A549 (cell line): ENCODE results near the gene RUNX1. TPM values are rescaled to one million over a fixed set of nuclear protein-coding genes. Genes with fewer than 3 reads are reported as not detected.
A peak's percentile ranks its signal among the peaks of the same experiment; 100 is the strongest.

Source experiments
- ATAC-seq, 2 experiments: fragments of 200-7000 bp in 1 of 2; fragments of >200 bp in 1 of 2; cut with Nextera tagmentation in 1 of 2; cut with Tn5 transposase in 1 of 2; 3 replicates each; pipeline versions ENCODE4 v1.8.0 to v1.9.1; 2018 to 2020; ENCODE audit warnings: mild to moderate bottlenecking in 1 of 2, moderate library complexity in 1 of 2
- CTCF ChIA-PET: fragments of 300-600 bp; sonication (Branson Sonifier 250); formaldehyde crosslinking; extraction: SDS; loops from one replicate; lab custom pipeline; 2021; ENCODE audit warnings: antibody characterized with exemption, inconsistent platforms; lab: Yijun Ruan, JAX
- POLR2A ChIA-PET: fragments of 350-600 bp; formaldehyde crosslinking; extraction: SDS; loops from one replicate; lab custom pipeline; 2021; ENCODE audit warnings: antibody characterized with exemption, inconsistent platforms; lab: Yijun Ruan, JAX
- DNase-seq, 2 experiments: peaks; one replicate each; pipeline versions ENCODE4 v3.0.0 to v3.0.0-alpha.2; 2011 to 2016; ENCODE audit warnings: low read depth in 1 of 2, low spot score in 1 of 2
- FAIRE-seq: peaks from 2 replicates; lab custom pipeline; 2011; peaks lifted over from hg19 to GRCh38; lab: Jason Lieb, UNC
- H3K27ac ChIP-seq, 2 experiments: fragments of >200 bp; sonication (Bioruptor Twin); formaldehyde crosslinking; 3 replicates each; pipeline ENCODE4 v1.5.1; 2016 to 2017
- H3K4me1 ChIP-seq: fragments of >200 bp; sonication (Bioruptor Twin); formaldehyde crosslinking; 3 replicates; pipeline ENCODE4 v1.6.1; 2016
- H3K4me2 ChIP-seq: fragments of >200 bp; sonication (Bioruptor Twin); formaldehyde crosslinking; 3 replicates; pipeline ENCODE4 v1.6.1; 2016
- H3K4me3 ChIP-seq: fragments of >200 bp; sonication (Bioruptor Twin); formaldehyde crosslinking; 3 replicates; pipeline ENCODE4 v1.5.1; 2016
- H3K9me3 ChIP-seq: fragments of >200 bp; sonication (Bioruptor Twin); formaldehyde crosslinking; 3 replicates; pipeline ENCODE4 v1.6.1; 2016
- CBX8 ChIP-seq: fragments of 200-600 bp; sonication (generic); IDR thresholded peaks from 2 replicates; pipeline ENCODE4 v1.6.1; 2016
- CHD4 ChIP-seq: fragments of 200-600 bp; sonication (generic); IDR thresholded peaks from 2 replicates; pipeline ENCODE4 v1.6.1; 2016; ENCODE audit warnings: antibody characterized with exemption, mild to moderate bottlenecking, borderline replicate concordance
- EHF ChIP-seq: fragments of 250-450 bp; sonication (Bioruptor Pico); IDR thresholded peaks from 2 replicates; pipeline ENCODE4 v1.5.0; 2020; ENCODE audit warnings: mild to moderate bottlenecking
- ESRRA ChIP-seq: fragments of 150-350 bp; IDR thresholded peaks from 2 replicates; pipeline ENCODE4 v1.6.1; 2014; ENCODE audit warnings: mild to moderate bottlenecking, low read length, borderline replicate concordance
- FOSB ChIP-seq: fragments of 250-450 bp; sonication (Bioruptor Pico); IDR thresholded peaks from 2 replicates; pipeline ENCODE4 v1.5.0; 2020; ENCODE audit warnings: mild to moderate bottlenecking, moderate library complexity
- FOSL2 ChIP-seq, 2 experiments: fragments of 450-650 bp in 1 of 2; fragments of >200 bp in 1 of 2; sonication (Bioruptor Twin) in 1 of 2; formaldehyde crosslinking; IDR thresholded peaks; 2 replicates each; pipeline versions ENCODE4 v1.5.0 to v1.6.1; 2016 to 2020; ENCODE audit warnings: mild to moderate bottlenecking in 1 of 2, moderate library complexity in 1 of 2
- FOXS1 ChIP-seq: fragments of 250-450 bp; sonication (Bioruptor Pico); IDR thresholded peaks from 2 replicates; pipeline ENCODE4 v1.5.0; 2020; ENCODE audit warnings: mild to moderate bottlenecking, moderate library complexity
- GATA3 ChIP-seq: IDR thresholded peaks from 2 replicates; pipeline ENCODE4 v1.6.1; 2012; ENCODE audit warnings: borderline replicate concordance
- HOXB5 ChIP-seq: fragments of 250-450 bp; sonication (Bioruptor Pico); IDR thresholded peaks from 2 replicates; pipeline ENCODE4 v1.5.0; 2020; ENCODE audit warnings: mild to moderate bottlenecking, moderate library complexity
- JUN ChIP-seq, 2 experiments: fragments of >200 bp; sonication (Bioruptor Twin); formaldehyde crosslinking; IDR thresholded peaks; 2 replicates in 1 of 2; 3 replicates in 1 of 2; pipeline ENCODE4 v1.6.1; 2016 to 2017
- JUNB ChIP-seq: fragments of >200 bp; sonication (Bioruptor Twin); formaldehyde crosslinking; IDR thresholded peaks from 2 replicates; pipeline ENCODE4 v1.6.1; 2016
- KDM5A ChIP-seq: fragments of 200-600 bp; sonication (generic); IDR thresholded peaks from 2 replicates; pipeline ENCODE4 v1.6.1; 2016; ENCODE audit warnings: antibody characterized with exemption, mild to moderate bottlenecking
- MAFK ChIP-seq: fragments of 450-650 bp; IDR thresholded peaks from 2 replicates; pipeline ENCODE4 v1.6.1; 2014; ENCODE audit not compliant: partially characterized antibody
- NPAS2 ChIP-seq: fragments of 250-450 bp; sonication (Bioruptor Pico); IDR thresholded peaks from 2 replicates; pipeline ENCODE4 v1.8.0; 2022; ENCODE audit warnings: mild to moderate bottlenecking, moderate library complexity, borderline replicate concordance
- PBX3 ChIP-seq: IDR thresholded peaks from 2 replicates; pipeline ENCODE4 v1.6.1; 2012
- PHF8 ChIP-seq: fragments of 200-600 bp; sonication (generic); IDR thresholded peaks from 2 replicates; pipeline ENCODE4 v1.6.1; 2016; ENCODE audit warnings: low read depth, mild to moderate bottlenecking, antibody characterized with exemption, moderate library complexity, borderline replicate concordance
- RARB ChIP-seq: fragments of 250-450 bp; sonication (Bioruptor Pico); IDR thresholded peaks from 2 replicates; pipeline ENCODE4 v1.8.0; 2021; ENCODE audit warnings: mild to moderate bottlenecking, moderate library complexity
- RCOR1 ChIP-seq: fragments of 150-350 bp; IDR thresholded peaks from 2 replicates; pipeline ENCODE4 v1.6.1; 2014; ENCODE audit warnings: antibody characterized with exemption, low read length, low read depth
- RFX5 ChIP-seq: fragments of 450-650 bp; IDR thresholded peaks from 2 replicates; pipeline ENCODE4 v1.7.1; 2014; ENCODE audit warnings: antibody characterized with exemption, mild to moderate bottlenecking, moderate library complexity
- RNF2 ChIP-seq: fragments of 200-600 bp; sonication (generic); IDR thresholded peaks from 2 replicates; pipeline ENCODE4 v1.6.1; 2016; ENCODE audit warnings: low read depth, mild to moderate bottlenecking, antibody characterized with exemption, moderate library complexity, borderline replicate concordance
- TFCP2L1 ChIP-seq: fragments of 250-450 bp; sonication (Bioruptor Pico); IDR thresholded peaks from 2 replicates; pipeline ENCODE4 v1.5.0; 2021; ENCODE audit warnings: mild to moderate bottlenecking
- ZC3H11A ChIP-seq: fragments of 450-650 bp; IDR thresholded peaks from 2 replicates; pipeline ENCODE4 v1.6.1; 2014; ENCODE audit warnings: antibody characterized with exemption, mild to moderate bottlenecking
- ZFP36 ChIP-seq: fragments of 450-650 bp; IDR thresholded peaks from 2 replicates; pipeline ENCODE4 v1.6.1; 2014; ENCODE audit warnings: borderline replicate concordance; ENCODE audit not compliant: partially characterized antibody
- WGBS: methylation state at CpG from one replicate; pipeline ENCODE4 v1.1.6; 2017; ENCODE audit errors: missing lambda C conversion rate; 5-methylcytosine and 5-hydroxymethylcytosine counted together
- polyA plus RNA-seq, 4 experiments: library from polyadenylated mRNA; depleted of rRNA in 3 of 4; stranded (reverse); fragments of >200 nt; fragmentation: RNase III in 1 of 4; extraction: RNeasy Plus Mini Kit Qiagen cat#74134 plus additional on column Dnase treatment in 1 of 4; gene quantifications; 2 replicates in 3 of 4; 3 replicates in 1 of 4; pipeline ENCODE4 v1.2.3, GENCODE V29; 2011 to 2017
- TF ChIP-seq, protein P1 (sequence below): IDR thresholded peaks from 2 replicates; pipeline ENCODE4 v1.6.1; 2012; ENCODE audit warnings: low read depth, borderline replicate concordance
- TF ChIP-seq, protein P2 (sequence below): fragments of 450-650 bp; IDR thresholded peaks from 2 replicates; pipeline ENCODE4 v1.6.1; 2014; ENCODE audit warnings: antibody characterized with exemption
- TF ChIP-seq, protein P3 (sequence below): fragments of >200 bp; sonication (Bioruptor Twin); formaldehyde crosslinking; IDR thresholded peaks from 2 replicates; pipeline ENCODE4 v1.6.1; 2016

RUNX1 gene
- polyA plus RNA-seq, 2 of the 4 experiments (the other 2 are of a cell fraction), result 5.5 TPM

GRCh38 chr21:34834290-34834689 is 214.8 kb downstream of the RUNX1 start (continued):
- no peak for TF ChIP-seq FOXS1 (CRISPR knock-in tag)

- no peak overlapping the region for H3K4me3 ChIP-seq
- H3K4me1 ChIP-seq, result peaks cover 27% of the 10 kb centered on the region
- no peak for TF ChIP-seq PHF8
- TF ChIP-seq, all 56 proteins: peak for 0
- H3K27ac ChIP-seq, result peak overlapping the region in 1 of 2 experiments; percentile 90; a peak in 2 of 6 replicates
- FAIRE-seq (no peak), DNase-seq (no peak), ATAC-seq (no peak)
- H3K4me2 ChIP-seq, result no peak overlapping the region
- H3K9me3 ChIP-seq, result no peaks in the 10 kb centered on the region
- ChIA-PET POLR2A (no interaction called here), CTCF (interaction anchor here (0.5 to 1.8 kb wide), 3 partner anchors 26 to 88 kb away, joined by 3 to 8 read pairs (median 3); no protein-coding TSS in a partner anchor)
- WGBS, result 94% methylated on average over 5 of the region's 5 CpGs
Measured at GRCh38 chr21:34833465-34833864, 215.6 kb downstream of the RUNX1 start.

GRCh38 chr21:34830386-34831170 is 218.5 kb downstream of the RUNX1 start:
- peaks cover 12% of the 10 kb centered on the region for H3K4me1 ChIP-seq
- no peak for DNase-seq
- ChIA-PET CTCF (no interaction called here), POLR2A (no interaction called here)
- no peak overlapping the region for H3K4me2 ChIP-seq
- no peak for FAIRE-seq
- no peak overlapping the region for H3K4me3 ChIP-seq
- ATAC-seq, result no peak
- H3K9me3 ChIP-seq, result no peaks in the 10 kb centered on the region
- H3K27ac ChIP-seq, result no peak overlapping the region
- 87% methylated on average over 12 of the region's 12 CpGs for WGBS
- TF ChIP-seq MAFK, result no peak
- TF ChIP-seq NPAS2, result no peak
- TF ChIP-seq GATA3, result no peak

DNA sequence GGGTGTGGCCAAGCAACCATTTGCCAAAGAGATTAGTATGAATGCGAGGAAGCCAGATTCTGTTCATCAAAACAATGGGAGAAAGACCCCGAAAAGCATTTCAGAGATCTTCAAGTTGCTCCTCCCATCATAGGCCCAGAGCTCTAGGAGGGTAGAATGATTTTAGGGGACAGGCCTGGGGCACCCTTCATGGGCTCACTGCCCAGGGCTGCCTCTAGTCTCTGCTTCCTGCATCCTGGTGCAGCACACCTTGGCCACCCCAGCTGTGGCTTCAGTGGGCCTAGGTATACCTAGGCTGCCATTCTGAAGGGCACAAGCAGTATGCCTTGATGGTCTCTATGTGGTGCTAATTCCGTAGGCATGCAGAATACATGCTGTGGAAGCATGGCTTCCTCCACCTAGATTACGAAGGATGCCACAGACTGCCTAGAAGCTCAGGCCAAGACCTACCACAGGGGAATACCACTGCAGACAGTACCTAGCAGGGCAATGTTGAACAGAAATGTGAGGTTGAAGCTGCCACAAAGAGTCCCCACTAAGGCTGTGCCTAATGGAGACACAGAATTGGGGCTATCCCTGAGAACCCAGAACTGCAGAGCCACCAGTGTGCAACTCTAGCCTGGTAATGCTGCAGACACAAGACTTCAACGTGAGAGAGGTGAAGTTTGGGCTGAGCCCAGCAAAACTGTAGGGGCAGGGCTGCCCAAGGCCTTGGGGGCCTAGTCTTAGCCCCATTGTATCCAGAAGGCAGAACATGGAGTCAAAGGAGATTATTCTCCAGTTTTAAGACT is 221.5 kb downstream of the RUNX1 start:
- Histone ChIP-seq H3K4me1 (no peaks in the 10 kb centered on the region), H3K9me3 (no peaks in the 10 kb centered on the region)
- 84% methylated on average over 4 of the region's 5 CpGs for WGBS
- POLR2A ChIA-PET, result no interaction called here
- DNase-seq, result no peak
- TF ChIP-seq HOXB5 (CRISPR knock-in tag), result no peak
- no peak for TF ChIP-seq RFX5
- TF ChIP-seq KDM5A, result no peak
- TF ChIP-seq NPAS2, result no peak
- no peak for TF ChIP-seq EHF (CRISPR knock-in tag)
- TF ChIP-seq, protein P1, sequence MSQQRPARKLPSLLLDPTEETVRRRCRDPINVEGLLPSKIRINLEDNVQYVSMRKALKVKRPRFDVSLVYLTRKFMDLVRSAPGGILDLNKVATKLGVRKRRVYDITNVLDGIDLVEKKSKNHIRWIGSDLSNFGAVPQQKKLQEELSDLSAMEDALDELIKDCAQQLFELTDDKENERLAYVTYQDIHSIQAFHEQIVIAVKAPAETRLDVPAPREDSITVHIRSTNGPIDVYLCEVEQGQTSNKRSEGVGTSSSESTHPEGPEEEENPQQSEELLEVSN, result no peak
- TF ChIP-seq CBX8, result no peak
- TF ChIP-seq FOXS1 (CRISPR knock-in tag), result no peak
- no peak for TF ChIP-seq CHD4
- TF ChIP-seq, protein P2, sequence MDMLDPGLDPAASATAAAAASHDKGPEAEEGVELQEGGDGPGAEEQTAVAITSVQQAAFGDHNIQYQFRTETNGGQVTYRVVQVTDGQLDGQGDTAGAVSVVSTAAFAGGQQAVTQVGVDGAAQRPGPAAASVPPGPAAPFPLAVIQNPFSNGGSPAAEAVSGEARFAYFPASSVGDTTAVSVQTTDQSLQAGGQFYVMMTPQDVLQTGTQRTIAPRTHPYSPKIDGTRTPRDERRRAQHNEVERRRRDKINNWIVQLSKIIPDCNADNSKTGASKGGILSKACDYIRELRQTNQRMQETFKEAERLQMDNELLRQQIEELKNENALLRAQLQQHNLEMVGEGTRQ, result no peak
- TF ChIP-seq, all 56 proteins: peak for 0
- FAIRE-seq, result no peak
- Histone ChIP-seq H3K4me3 (no peak overlapping the region), H3K4me2 (no peak overlapping the region), H3K27ac (no peak overlapping the region)
- CTCF ChIA-PET, result no interaction called here
- no peak for ATAC-seq

DNA sequence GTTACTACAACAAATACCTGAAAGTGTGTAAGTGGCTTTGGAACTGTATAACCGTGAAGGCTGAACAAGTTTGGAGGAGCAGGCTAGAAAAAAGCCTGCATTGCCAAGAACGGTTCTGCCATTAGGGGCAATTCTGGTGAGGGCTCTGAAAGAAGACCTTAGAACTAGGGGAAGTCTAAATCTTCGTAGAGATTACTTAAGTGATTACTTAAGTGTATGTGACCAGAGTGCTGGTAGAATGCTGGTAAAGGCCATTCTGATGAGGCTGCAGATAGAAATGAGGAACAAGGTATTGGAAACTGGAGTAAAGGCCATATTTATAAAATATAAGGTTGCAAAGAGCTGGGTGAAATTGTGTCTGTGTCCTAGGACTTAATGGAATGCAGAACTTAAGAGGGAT is 222.3 kb downstream of the RUNX1 start:
- Histone ChIP-seq H3K9me3 (no peaks in the 10 kb centered on the region), H3K4me1 (no peaks in the 10 kb centered on the region), H3K4me2 (no peak overlapping the region), H3K4me3 (no peak overlapping the region), H3K27ac (no peak overlapping the region)
- FAIRE-seq (no peak), ATAC-seq (no peak), DNase-seq (no peak)
- ChIA-PET POLR2A (no interaction called here), CTCF (interaction anchor here (0.7 kb wide), 1 partner anchor 239 kb away, joined by 3 read pairs; no protein-coding TSS in a partner anchor)
- 95% methylated on average over 3 of the region's 3 CpGs for WGBS
- TF ChIP-seq JUNB (no peak), PBX3 (no peak), ZFP36 (no peak), ZC3H11A (no peak), TFCP2L1 (CRISPR knock-in tag) (no peak), RCOR1 (no peak), FOSL2 (IDR thresholded peaks at IDR 0.05) (no peak), FOSL2 (CRISPR knock-in tag; IDR thresholded peaks at IDR 0.05) (no peak), RNF2 (no peak), CBX8 (no peak), ESRRA (no peak), RARB (CRISPR knock-in tag) (no peak), JUN (IDR thresholded peaks at IDR 0.05) (no peak), FOSB (CRISPR knock-in tag) (no peak)
- TF ChIP-seq, protein P3, sequence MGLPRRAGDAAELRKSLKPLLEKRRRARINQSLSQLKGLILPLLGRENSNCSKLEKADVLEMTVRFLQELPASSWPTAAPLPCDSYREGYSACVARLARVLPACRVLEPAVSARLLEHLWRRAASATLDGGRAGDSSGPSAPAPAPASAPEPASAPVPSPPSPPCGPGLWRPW, result no peak
